Progenitor cell of endocrine pancreas (in vitro differentiated cells): Measurements from ENCODE around the gene TUBGCP2. TPM values are rescaled to one million over a fixed set of nuclear protein-coding genes. Genes with fewer than 3 reads are reported as not detected.
A peak's percentile ranks its signal among the peaks of the same experiment; 100 is the strongest.

ENCODE experiments used
- DNase-seq: peaks from one replicate; pipeline ENCODE4 v3.0.0; 2021; ENCODE audit warnings: low spot score; ENCODE audit not compliant: unreplicated experiment
- H3K27ac Mint-ChIP-seq: 2 replicates; pipeline ENCODE4 v1.8.0; 2021; ENCODE audit warnings: mild to moderate bottlenecking, moderate library complexity, mixed read lengths
- H3K27me3 Mint-ChIP-seq: 2 replicates; pipeline ENCODE4 v1.8.0; 2021; ENCODE audit warnings: mixed read lengths
- H3K36me3 Mint-ChIP-seq: 2 replicates; pipeline ENCODE4 v1.8.0; 2022; ENCODE audit warnings: mixed read lengths; ENCODE audit not compliant: insufficient read depth
- H3K4me1 Mint-ChIP-seq: 2 replicates; pipeline ENCODE4 v1.8.0; 2021; ENCODE audit warnings: low read depth, mixed read lengths
- H3K4me3 Mint-ChIP-seq: 2 replicates; pipeline ENCODE4 v1.8.0; 2021; ENCODE audit warnings: low read depth, mild to moderate bottlenecking, moderate library complexity, mixed read lengths
- H3K9me3 Mint-ChIP-seq: 2 replicates; pipeline ENCODE4 v1.8.0; 2021; ENCODE audit warnings: low read depth, mixed read lengths
- total RNA-seq: library from RNA; stranded (reverse); gene quantifications from 2 replicates; pipeline ENCODE4 v1.2.1, GENCODE V29; 2021
- TF ChIP-seq, protein P1 (sequence below): fragments of 200-600 bp; sonication (generic); IDR thresholded peaks from one replicate; pipeline ENCODE4 v1.5.0; 2021; ENCODE audit warnings: antibody characterized with exemption, mild to moderate bottlenecking; ENCODE audit not compliant: unreplicated experiment

TUBGCP2 gene
- total RNA-seq, 1 donor from 2014 or later: 77.0 TPM

DNA sequence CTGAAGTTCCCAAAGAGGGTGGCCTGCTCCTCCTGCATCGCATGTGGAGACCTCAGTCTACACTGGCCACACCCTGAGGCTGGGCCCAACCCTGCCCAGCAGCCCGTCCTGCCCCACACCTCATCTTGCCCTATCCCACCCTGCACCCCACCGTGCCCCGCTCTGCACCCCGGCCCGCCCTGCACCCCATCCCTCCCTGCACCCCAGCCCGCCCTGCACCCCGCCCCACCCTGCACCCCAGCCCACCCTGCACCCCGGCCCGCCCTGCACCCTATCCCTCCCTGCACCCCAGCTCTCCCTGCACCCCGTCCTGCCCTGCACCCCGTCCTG is 56.5 kb downstream of the TUBGCP2 start:
- H3K9me3 Mint-ChIP-seq: no peaks in the 10 kb centered on the region
- no peak for DNase-seq
- peaks cover 28% of the 10 kb centered on the region for H3K27me3 Mint-ChIP-seq
- no peak overlapping the region for H3K27ac Mint-ChIP-seq
- H3K36me3 Mint-ChIP-seq: no peaks in the 10 kb centered on the region
- TF ChIP-seq, protein P1, sequence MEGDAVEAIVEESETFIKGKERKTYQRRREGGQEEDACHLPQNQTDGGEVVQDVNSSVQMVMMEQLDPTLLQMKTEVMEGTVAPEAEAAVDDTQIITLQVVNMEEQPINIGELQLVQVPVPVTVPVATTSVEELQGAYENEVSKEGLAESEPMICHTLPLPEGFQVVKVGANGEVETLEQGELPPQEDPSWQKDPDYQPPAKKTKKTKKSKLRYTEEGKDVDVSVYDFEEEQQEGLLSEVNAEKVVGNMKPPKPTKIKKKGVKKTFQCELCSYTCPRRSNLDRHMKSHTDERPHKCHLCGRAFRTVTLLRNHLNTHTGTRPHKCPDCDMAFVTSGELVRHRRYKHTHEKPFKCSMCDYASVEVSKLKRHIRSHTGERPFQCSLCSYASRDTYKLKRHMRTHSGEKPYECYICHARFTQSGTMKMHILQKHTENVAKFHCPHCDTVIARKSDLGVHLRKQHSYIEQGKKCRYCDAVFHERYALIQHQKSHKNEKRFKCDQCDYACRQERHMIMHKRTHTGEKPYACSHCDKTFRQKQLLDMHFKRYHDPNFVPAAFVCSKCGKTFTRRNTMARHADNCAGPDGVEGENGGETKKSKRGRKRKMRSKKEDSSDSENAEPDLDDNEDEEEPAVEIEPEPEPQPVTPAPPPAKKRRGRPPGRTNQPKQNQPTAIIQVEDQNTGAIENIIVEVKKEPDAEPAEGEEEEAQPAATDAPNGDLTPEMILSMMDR: no peak
- H3K4me1 Mint-ChIP-seq: peaks cover 2% of the 10 kb centered on the region
- no peak overlapping the region for H3K4me3 Mint-ChIP-seq

DNA sequence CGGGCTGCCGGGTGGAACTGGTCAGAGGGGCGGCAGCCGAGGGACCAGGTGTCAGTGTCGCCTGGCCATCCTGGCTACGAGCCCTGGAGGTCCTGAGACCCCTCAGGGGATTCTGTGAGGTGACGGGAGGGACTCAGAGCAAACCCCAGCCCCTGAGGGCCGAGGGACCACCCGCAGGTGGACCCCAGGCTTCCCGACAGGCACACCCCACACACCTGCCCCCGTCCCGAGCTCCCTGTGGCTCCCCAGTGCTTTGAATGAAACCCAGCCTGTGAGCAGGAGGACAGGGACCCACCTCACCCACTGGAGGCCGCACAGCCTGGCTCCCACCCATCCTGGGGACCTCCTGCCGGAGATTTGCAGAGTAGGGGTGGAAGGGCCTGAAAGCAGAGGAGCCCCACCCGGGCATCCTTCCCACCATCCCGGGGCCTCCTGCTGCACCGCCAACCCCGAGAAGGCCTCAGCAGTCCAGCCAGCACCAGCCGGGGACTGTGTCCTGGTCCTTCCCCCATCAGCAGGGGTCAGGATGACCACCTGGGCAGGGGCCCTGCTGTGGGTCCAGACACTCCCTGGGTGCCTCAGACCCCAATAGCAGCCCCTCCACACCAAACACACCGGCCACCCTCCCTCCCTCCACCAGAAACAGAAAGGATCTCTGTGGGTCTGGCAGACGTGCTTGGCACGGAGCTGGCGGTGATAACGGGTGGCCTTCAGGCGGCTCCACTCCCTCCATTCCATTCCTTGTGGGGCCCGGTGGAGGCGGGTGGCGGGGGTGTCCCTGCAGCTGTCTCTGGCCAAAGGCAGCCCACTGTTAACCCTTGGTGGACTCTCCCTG is 57.1 kb downstream of the TUBGCP2 start:
- H3K4me1 Mint-ChIP-seq: peaks cover 4% of the 10 kb centered on the region

DNA sequence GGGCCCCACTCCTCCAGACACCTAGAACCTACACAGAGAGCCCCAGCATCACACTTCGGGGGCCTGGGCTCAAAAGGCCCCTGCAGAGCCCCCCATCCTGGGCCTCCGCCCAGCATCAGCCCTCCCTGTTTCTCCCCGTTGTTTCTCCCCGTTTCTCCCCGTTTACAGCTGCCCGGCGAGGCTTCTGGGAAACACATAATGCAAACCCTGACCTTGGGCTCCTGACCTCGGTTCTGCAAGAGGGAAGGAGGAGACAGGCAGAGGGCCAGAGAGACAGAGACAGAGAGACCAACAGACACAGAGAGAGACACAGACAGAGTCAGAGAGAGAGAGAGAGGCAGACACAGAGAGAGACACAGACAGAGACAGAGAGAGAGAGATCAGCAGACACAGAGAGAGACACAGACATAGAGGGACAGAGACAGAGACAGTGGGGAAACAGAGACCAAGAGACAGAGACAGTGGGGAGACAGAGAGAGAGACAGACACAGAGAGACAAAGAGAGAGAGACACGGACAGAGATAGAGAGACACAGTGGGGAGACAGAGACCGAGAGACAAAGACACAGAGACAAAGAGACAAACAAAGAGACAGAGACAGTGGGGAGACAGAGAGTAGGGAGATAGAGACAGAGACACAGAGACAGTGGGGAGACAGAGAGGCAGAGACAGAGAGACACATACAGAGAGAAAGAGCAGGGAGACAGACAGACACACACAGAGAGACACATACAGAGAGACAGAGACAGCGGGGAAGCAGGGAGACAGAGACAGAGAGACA is 58.5 kb downstream of the TUBGCP2 start:
- Mint-ChIP-seq H3K27me3 (peaks cover 31% of the 10 kb centered on the region), H3K9me3 (no peaks in the 10 kb centered on the region), H3K36me3 (no peaks in the 10 kb centered on the region), H3K27ac (no peak overlapping the region), H3K4me1 (peaks cover 7% of the 10 kb centered on the region), H3K4me3 (no peak overlapping the region)
- TF ChIP-seq, protein P1: no peak
- DNase-seq: no peak

More for the DNA sequence above, 57.1 kb downstream of the TUBGCP2 start:
- no peaks in the 10 kb centered on the region for H3K36me3 Mint-ChIP-seq
- H3K9me3 Mint-ChIP-seq: no peaks in the 10 kb centered on the region
- H3K4me3 Mint-ChIP-seq: no peak overlapping the region
- TF ChIP-seq, protein P1: no peak
- H3K27me3 Mint-ChIP-seq: peaks cover 28% of the 10 kb centered on the region
- DNase-seq: no peak
- H3K27ac Mint-ChIP-seq: no peak overlapping the region

DNA sequence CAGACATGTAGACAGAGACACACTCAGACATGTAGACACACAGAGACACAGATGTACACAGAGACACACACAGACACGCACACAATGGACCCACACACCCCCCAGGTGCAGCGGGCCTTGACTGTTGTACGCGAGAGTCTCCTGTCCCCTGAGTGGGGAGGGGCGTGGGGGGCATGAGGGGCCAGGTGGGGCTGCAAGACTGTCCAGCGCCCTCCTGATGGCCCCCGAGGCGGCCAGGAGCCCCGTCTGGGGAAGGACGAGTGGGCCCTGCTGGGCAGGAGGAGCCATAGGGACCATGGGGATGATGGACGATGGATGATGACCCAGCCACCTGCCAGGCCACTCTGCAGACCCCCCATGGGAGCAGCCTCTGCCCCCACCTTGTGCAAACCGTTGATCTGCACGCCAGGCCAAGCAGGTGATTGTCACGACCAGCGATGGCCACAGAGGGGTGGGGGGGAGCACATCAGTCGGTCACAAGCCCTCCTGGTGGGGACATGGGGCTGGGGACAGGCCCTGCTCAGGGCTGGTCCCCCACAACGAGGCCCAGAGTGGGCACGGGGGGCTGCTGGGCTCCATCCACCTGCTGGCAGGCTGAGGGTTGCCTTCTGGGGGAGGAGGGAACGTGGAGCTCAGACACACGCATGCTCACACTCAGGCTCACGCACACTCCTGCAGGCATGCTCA is 59.4 kb downstream of the TUBGCP2 start:
- Mint-ChIP-seq H3K9me3 (no peaks in the 10 kb centered on the region), H3K4me1 (peaks cover 7% of the 10 kb centered on the region), H3K4me3 (no peak overlapping the region), H3K36me3 (no peaks in the 10 kb centered on the region), H3K27me3 (peaks cover 28% of the 10 kb centered on the region), H3K27ac (no peak overlapping the region)
- DNase-seq: no peak
- TF ChIP-seq, protein P1: peak; percentile 20

DNA sequence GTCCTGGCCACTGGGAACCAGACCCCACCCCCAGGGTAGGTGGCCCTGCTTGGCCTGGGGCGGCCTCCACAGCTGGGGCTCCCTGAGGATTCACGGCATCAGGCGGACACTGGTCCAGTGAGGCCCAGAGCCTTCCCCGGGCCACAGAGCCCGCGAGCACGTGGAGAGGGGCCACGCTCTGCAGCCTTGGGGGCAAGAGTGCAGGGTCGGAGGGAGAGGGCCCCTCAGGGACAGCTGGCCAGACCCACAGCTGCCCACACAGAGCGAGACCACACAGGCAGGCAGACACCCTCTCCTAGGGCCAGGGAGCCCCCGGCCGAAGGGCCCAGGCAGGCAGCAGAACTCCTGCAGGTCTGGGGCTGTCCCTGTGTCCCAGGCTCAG is 60.3 kb downstream of the TUBGCP2 start:
- Mint-ChIP-seq H3K9me3 (no peaks in the 10 kb centered on the region), H3K4me1 (peaks cover 7% of the 10 kb centered on the region), H3K27me3 (peaks cover 31% of the 10 kb centered on the region), H3K27ac (no peak overlapping the region), H3K4me3 (no peak overlapping the region), H3K36me3 (no peaks in the 10 kb centered on the region)
- TF ChIP-seq, protein P1: no peak
- DNase-seq: no peak
